HG02642 (cell line): ENCODE results near the gene DPP9.
A peak's percentile ranks its signal among the peaks of the same experiment; 100 is the strongest.

ENCODE experiments used
- ATAC-seq: cut with Tn5 transposase; IDR thresholded peaks from one replicate; pipeline ENCODE4 v1.9.1; 2021; ENCODE audit warnings: mild to moderate bottlenecking; ENCODE audit not compliant: unreplicated experiment, poor library complexity

The DPP9 gene

GRCh38 chr19:4638828-4639530 lies 84.7 kb downstream of the DPP9 start, which contains the start of gene TNFAIP8L1:
Gene TNFAIP8L1 (plus strand): TSS chr19:4639516. CDS start chr19:4651870, 12,354 bp downstream.
- peak; percentile 88 for ATAC-seq

- ATAC-seq, result no peak
Observed at GRCh38 chr19:4638317-4638716, 85.3 kb downstream of the DPP9 start.

GRCh38 chr19:4636761-4637160 lies 86.9 kb downstream of the DPP9 start:
- no peak for ATAC-seq

GRCh38 chr19:4636151-4636717 lies 87.4 kb downstream of the DPP9 start:
- no peak for ATAC-seq

GRCh38 chr19:4635754-4636116 lies 87.9 kb downstream of the DPP9 start:
- ATAC-seq, result no peak

- no peak for ATAC-seq
Observed at GRCh38 chr19:4633140-4633967, 90.3 kb downstream of the DPP9 start.
